DOHH2 (cell line): ENCODE results near the gene ABHD17B.

Experiments used
- EZH2phosphoT487 ChIP-seq: fragments of 200-600 bp; sonication (generic); IDR thresholded peaks from 2 replicates; pipeline ENCODE4 v1.6.1; 2017; ENCODE audit warnings: borderline replicate concordance, mild to moderate bottlenecking, antibody characterized with exemption, low read length, moderate library complexity, mixed read lengths
- TF ChIP-seq, protein P1 (sequence below): fragments of 200-600 bp; sonication (generic); IDR thresholded peaks from one replicate; pipeline ENCODE4 v1.5.1; 2014; ENCODE audit warnings: antibody characterized with exemption, mild to moderate bottlenecking, low read depth, low read length; ENCODE audit not compliant: poor library complexity, severe bottlenecking

DNA sequence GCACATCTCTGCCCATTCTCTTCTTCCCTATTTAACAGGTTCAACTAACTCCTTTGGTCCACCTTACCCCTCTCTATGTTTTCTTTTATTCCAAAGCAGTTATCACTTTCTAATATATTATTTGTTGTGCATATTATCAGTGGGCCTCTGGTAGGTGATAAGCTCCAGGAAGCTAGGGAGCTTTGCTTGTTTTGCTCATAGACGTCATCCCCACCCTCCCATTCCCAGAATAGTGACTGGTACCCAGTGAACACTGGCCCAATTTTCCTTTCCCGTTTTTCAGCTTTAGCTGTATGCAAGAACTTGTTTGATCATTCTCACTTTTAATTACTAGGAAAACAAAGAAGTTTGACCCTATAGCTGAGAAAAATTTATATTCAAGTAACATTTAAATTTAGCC lies 6.9 kb downstream of the ABHD17B start:
- TF ChIP-seq, protein P1, sequence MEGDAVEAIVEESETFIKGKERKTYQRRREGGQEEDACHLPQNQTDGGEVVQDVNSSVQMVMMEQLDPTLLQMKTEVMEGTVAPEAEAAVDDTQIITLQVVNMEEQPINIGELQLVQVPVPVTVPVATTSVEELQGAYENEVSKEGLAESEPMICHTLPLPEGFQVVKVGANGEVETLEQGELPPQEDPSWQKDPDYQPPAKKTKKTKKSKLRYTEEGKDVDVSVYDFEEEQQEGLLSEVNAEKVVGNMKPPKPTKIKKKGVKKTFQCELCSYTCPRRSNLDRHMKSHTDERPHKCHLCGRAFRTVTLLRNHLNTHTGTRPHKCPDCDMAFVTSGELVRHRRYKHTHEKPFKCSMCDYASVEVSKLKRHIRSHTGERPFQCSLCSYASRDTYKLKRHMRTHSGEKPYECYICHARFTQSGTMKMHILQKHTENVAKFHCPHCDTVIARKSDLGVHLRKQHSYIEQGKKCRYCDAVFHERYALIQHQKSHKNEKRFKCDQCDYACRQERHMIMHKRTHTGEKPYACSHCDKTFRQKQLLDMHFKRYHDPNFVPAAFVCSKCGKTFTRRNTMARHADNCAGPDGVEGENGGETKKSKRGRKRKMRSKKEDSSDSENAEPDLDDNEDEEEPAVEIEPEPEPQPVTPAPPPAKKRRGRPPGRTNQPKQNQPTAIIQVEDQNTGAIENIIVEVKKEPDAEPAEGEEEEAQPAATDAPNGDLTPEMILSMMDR: no peak
- no peak for TF ChIP-seq EZH2phosphoT487
